Ishikawa (cell line): Measurements from ENCODE around the gene RASSF5.

Experiments
- EP300 ChIP-seq: IDR thresholded peaks from 2 replicates; pipeline ENCODE4 v1.6.1; 2012; ENCODE audit warnings: borderline replicate concordance
- RAD21 ChIP-seq: IDR thresholded peaks from 2 replicates; pipeline ENCODE4 v1.6.1; 2012; ENCODE audit warnings: low read depth
- REST ChIP-seq: IDR thresholded peaks from 2 replicates; pipeline ENCODE4 v1.6.1; 2012; ENCODE audit warnings: low read depth, mild to moderate bottlenecking
- TAF1 ChIP-seq: IDR thresholded peaks from 2 replicates; pipeline ENCODE4 v1.6.1; 2012; ENCODE audit warnings: low read depth, mild to moderate bottlenecking
- YY1 ChIP-seq: IDR thresholded peaks from 2 replicates; pipeline ENCODE4 v1.6.1; 2012; ENCODE audit warnings: low read depth
- ZBTB7A ChIP-seq: IDR thresholded peaks from 2 replicates; pipeline ENCODE4 v1.6.1; 2012; ENCODE audit warnings: low read depth
- TF ChIP-seq, protein P1 (sequence below): IDR thresholded peaks from 2 replicates; pipeline ENCODE4 v1.6.1; 2012
- TF ChIP-seq, protein P2 (sequence below): IDR thresholded peaks from 2 replicates; pipeline ENCODE4 v1.6.1; 2012

GRCh38 chr1:206507284-206508129 is at the start of gene RASSF5:
- TF ChIP-seq REST = no peak
- no peak; the same call in 1 of the 2 replicates for TF ChIP-seq YY1
- TF ChIP-seq, protein P1, sequence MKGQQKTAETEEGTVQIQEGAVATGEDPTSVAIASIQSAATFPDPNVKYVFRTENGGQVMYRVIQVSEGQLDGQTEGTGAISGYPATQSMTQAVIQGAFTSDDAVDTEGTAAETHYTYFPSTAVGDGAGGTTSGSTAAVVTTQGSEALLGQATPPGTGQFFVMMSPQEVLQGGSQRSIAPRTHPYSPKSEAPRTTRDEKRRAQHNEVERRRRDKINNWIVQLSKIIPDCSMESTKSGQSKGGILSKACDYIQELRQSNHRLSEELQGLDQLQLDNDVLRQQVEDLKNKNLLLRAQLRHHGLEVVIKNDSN = no peak
- no peak for TF ChIP-seq RAD21
- TF ChIP-seq EP300 = no peak
- TF ChIP-seq ZBTB7A = no peak
- TF ChIP-seq TAF1 = no peak
- TF ChIP-seq, protein P2, sequence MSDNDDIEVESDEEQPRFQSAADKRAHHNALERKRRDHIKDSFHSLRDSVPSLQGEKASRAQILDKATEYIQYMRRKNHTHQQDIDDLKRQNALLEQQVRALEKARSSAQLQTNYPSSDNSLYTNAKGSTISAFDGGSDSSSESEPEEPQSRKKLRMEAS = no peak
